T47D (cell line): ENCODE measurements around the gene ATP1A3.
"Not testable (repeated sequence)": the region's sequence is repeated elsewhere in the genome, so short reads cannot be mapped to it uniquely, and the experiment has no call there.

Experiments
- DNase-seq, 2 experiments: peaks; one replicate each; pipeline versions ENCODE4 v3.0.0 to v3.0.0-alpha.2; 2011 to 2012; ENCODE audit warnings: low read depth in 1 of 2, low spot score in 1 of 2
- JUND ChIP-seq: IDR thresholded peaks from 2 replicates; pipeline ENCODE4 v1.6.1; 2012; ENCODE audit warnings: low read depth
- in situ Hi-C: cut with HindIII; loops from 2 replicates; pipeline ENCODE4 v1.10.0; 2016; ENCODE audit warnings: low sequenced_read_pairs, low pct_unique_long_range_greater_than_20kb

The ATP1A3 gene

GRCh38 chr19:41993612-41994483, at the start of gene ATP1A3:
ATP1A3 (minus strand) TSS chr19:41994230; CDS start chr19:41994076, 154 bp downstream.
- in situ Hi-C loops: no loop called here
- TF ChIP-seq JUND: no peak
- DNase-seq: peak; percentile 82 to 95

GRCh38 chr19:42042455-42043170, 48.6 kb upstream of the ATP1A3 start:
- no peak for DNase-seq
- TF ChIP-seq JUND: no peak
- in situ Hi-C loops: no loop called here

DNA sequence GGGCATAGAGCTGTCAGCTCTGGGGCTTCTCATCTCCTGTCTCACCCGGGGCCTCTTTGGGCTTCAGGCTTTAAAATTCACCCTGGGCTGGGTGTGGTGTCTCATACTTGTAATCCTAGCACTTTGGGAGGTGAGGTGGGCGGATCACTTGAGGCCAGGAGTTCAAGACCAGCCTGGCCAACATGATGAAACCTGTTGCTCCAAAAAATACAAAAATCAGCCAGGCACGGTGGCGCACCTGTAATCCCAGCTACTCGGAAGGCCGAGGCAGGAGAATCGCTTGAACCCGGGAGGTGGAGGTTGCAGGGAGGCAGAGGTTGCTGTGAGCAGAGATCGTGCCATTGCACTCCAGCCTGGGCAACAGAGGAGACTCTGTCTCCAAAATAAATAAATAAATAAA, 46.5 kb upstream of the ATP1A3 start:
- in situ Hi-C loops, DNase-seq: not testable (repeated sequence)

DNA sequence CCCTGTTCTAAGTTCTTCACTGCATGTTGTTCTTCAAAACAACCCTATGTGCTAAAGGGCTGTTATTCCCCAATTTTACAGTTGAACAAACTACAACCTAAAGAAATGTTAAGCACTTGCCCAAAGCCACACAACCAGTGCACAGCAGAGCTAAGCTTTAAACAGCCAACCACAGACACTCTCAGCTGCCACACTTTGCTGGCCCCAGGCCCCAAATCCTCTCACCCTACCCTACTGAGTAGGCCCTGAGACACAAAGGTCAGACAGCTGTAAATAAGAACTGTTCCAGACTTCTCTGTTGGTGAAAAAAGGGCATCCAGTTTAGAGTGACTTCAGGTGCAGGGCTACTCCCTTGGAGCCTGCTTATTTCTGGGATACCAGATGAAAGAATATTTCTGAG, 46.0 kb upstream of the ATP1A3 start:
- TF ChIP-seq JUND: no peak
- in situ Hi-C loops: no loop called here
- no peak for DNase-seq

DNA sequence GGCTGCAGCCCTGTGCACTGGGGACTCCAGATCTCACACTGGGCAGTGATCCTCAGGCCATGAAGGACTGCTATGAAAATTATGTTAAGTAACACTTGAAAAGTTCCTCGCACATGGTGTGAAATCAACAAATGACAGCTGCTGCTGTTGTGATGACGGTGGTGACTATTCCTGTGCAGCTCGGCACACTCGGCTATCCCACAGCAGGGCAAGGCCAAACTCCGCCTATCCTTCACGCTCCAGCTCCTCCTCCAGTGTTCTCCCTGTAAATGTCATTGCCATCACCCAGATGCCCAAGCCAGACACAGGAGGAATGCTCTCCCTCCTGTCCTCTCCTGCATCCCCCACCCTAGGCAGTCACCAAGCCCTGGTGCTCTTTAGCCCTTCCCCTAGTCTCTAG, 44.6 kb upstream of the ATP1A3 start:
- no peak for DNase-seq
- no peak for TF ChIP-seq JUND
- in situ Hi-C loops: no loop called here

DNA sequence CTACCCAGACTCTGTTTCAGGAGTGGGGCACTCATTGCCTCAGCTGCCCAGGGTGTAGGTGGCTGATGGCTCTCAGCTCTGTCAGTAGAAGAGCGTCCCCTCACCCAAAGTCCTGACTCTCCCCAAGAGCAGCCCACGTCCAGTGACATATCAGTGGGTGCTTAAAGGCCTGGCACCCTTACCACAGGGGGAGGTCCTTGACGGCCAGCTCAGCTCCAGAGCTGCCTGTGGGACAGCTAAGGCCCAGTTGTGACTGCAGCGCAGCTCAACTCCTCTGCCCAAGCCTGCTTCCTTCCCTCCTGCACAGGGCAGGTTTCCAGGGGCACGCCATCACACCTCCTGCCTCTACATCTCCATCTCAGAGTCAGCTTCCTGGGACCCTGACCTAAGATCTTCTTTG, 43.6 kb upstream of the ATP1A3 start:
- in situ Hi-C loops: no loop called here
- no peak for DNase-seq
- no peak for TF ChIP-seq JUND

DNA sequence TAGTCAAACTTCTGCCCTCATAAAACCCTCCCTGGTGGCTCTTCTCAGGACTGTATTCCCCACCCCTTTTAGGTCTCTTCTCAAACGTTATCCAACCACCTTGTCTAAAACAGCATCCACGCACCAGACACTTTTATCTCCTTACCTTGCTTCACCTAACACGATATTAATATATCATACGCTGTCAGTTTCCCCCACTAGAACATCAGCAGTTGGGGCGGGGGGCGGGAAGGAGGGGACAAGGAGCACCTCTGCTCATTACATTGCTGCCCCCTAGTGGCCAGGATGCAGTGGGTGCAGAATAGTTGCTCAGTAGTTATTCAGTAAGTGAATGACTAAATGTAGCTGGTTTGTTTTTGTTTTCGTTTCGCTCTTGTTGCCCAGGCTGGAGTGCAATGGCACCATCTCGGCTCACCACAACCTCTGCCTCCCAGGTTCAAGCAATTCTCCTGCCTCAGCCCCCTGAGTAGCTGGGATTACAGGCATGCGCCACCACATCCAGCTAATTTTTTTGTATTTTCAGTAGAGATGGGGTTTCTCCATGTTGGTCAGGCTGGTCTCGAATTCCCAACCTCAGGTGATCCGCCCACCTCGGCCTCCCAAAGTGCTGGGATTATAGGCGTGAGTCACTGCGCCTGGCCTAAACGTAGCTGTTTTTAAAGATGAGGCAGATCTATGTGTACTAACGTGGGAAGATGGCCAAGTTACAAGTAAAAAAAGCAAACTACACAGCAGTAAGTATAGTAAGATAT, 40.8 kb upstream of the ATP1A3 start:
- in situ Hi-C loops: not testable (repeated sequence)
- peak; percentile 57 to 73 for DNase-seq

- no peak for TF ChIP-seq JUND
- DNase-seq: no peak
- in situ Hi-C loops: no loop called here
Measured at GRCh38 chr19:42033413-42033812, 39.4 kb upstream of the ATP1A3 start.

DNA sequence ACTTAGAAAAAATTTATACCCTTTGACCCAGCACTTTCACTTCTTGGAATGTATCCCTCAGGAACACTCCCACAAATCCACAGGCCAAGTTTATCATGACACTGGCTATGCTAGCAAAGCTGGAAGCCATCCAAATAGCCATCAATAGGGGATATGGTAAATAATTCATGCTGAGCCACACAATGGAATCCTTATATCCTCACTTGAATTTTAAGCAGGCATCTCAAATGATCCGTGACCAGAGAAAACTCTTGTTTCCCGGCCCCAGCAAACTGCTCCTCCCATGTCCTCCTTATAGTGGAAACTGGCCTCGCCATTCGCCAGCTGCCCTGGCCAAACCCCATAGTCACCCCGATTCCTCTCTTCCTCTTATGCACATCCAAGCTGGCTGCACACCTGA, 38.4 kb upstream of the ATP1A3 start:
- in situ Hi-C loops: no loop called here
- no peak for TF ChIP-seq JUND
- no peak for DNase-seq

GRCh38 chr19:42030645-42031440, 36.8 kb upstream of the ATP1A3 start:
- in situ Hi-C loops: no loop called here
- DNase-seq: no peak
- TF ChIP-seq JUND: no peak

- no peak for TF ChIP-seq JUND
- in situ Hi-C loops: no loop called here
- no peak for DNase-seq
Measured at GRCh38 chr19:42028304-42029216, 34.5 kb upstream of the ATP1A3 start.

- in situ Hi-C loops: no loop called here
- peak; percentile 13 to 68 for DNase-seq
- no peak for TF ChIP-seq JUND
Measured at GRCh38 chr19:42024622-42025111, 30.6 kb upstream of the ATP1A3 start.
